Activated CD8-positive, alpha-beta T cell treated with anti-CD3 and anti-CD28 coated beads for 36 hours (primary cell): Measurements from ENCODE around the gene ACTG1. TPM values are rescaled to one million over a fixed set of nuclear protein-coding genes. Genes with fewer than 3 reads are reported as not detected.
A peak's percentile ranks its signal among the peaks of the same experiment; 100 is the strongest.

Experiments used
- ATAC-seq: fragments of 200-7000 bp; cut with Tn5 transposase; one replicate; pipeline ENCODE4 v1.10.0; 2021; ENCODE audit warnings: mild to moderate bottlenecking, moderate library complexity
- CTCF ChIA-PET: fragments of 350-600 bp; sonication (Branson Sonifier 250); formaldehyde crosslinking; loops from one replicate; lab custom pipeline; 2021; ENCODE audit warnings: antibody characterized with exemption; lab: Charles Lee
- POLR2A ChIA-PET: fragments of 350-600 bp; sonication (Branson Sonifier 250); formaldehyde crosslinking; loops from one replicate; lab custom pipeline; 2021; ENCODE audit warnings: antibody characterized with exemption; lab: Charles Lee
- DNase-seq: peaks from one replicate; pipeline ENCODE4 v3.0.0-alpha.2; 2020
- H3K27ac Mint-ChIP-seq: one replicate; pipeline ENCODE4 v1.8.0; 2021; ENCODE audit warnings: mild to moderate bottlenecking, mixed read lengths
- H3K27me3 Mint-ChIP-seq: one replicate; pipeline ENCODE4 v1.8.0; 2021; ENCODE audit warnings: mixed read lengths
- H3K36me3 Mint-ChIP-seq: one replicate; pipeline ENCODE4 v1.8.0; 2021; ENCODE audit warnings: low read depth, mixed read lengths
- H3K4me1 Mint-ChIP-seq: one replicate; pipeline ENCODE4 v1.8.0; 2021; ENCODE audit warnings: low read depth, mixed read lengths
- H3K4me3 Mint-ChIP-seq: one replicate; pipeline ENCODE4 v1.8.0; 2021; ENCODE audit warnings: mild to moderate bottlenecking, moderate library complexity, mixed read lengths
- H3K9me3 Mint-ChIP-seq: one replicate; pipeline ENCODE4 v1.8.0; 2021; ENCODE audit warnings: mixed read lengths
- CTCF ChIP-seq: fragments of 200-600 bp; IDR thresholded peaks from one replicate; pipeline ENCODE4 v1.8.0; 2022; ENCODE audit warnings: antibody characterized with exemption, mild to moderate bottlenecking
- intact Hi-C: fragments of 100-400 bp; cut with micrococcal nuclease; formaldehyde crosslinking; loops from one replicate; pipeline ENCODE4 v1.10.0; 2022
- total RNA-seq, 2 experiments: library from RNA; stranded (reverse); gene quantifications; one replicate each; pipeline ENCODE4 v1.2.3, GENCODE V29; 2021

The ACTG1 gene
- total RNA-seq, 2 experiments from 2014 or later: 4,606 to 4,756 TPM

DNA sequence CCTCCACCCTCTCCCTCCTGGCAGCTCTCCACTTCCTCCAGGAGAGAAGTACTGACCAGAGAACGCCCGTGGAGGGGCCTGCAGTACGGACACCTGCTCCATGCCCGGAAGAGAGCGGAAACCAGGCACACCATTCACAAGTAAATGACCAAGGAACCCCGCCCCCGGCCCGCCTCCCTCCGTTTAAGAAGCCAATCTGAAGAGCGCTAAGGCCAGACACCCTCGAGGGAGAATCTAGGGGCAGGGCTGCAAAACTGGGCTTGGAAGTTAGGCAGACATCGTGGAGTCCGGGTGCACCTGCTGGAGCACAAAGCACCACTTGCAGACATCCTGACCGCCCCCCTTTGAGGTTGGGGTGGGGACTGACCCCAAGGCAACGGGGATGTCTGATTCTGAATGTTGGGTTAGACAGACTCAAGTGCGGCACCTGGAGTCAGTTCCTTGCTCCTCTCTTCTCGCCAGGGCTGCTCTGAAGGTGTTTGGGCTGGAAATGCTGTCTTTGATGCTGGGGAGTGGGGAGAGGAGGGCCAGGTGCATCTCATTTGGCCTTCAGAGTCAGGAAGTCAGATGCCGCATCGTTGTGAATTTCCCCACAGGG is 40.5 kb upstream of the ACTG1 start:
- Mint-ChIP-seq H3K9me3 (no peaks in the 10 kb centered on the region), H3K4me3 (peak overlapping the region; percentile 92), H3K36me3 (peaks cover 16% of the 10 kb centered on the region), H3K27ac (peak overlapping the region; percentile 92), H3K4me1 (peaks cover 38% of the 10 kb centered on the region), H3K27me3 (no peaks in the 10 kb centered on the region)
- ChIA-PET POLR2A (interaction anchor here (0.6 to 4.1 kb wide), 23 partner anchors 8 to 314 kb away, joined by 3 to 22 read pairs (median 4); partner anchors contain the start of genes ARL16, HGS, NDUFAF8 and TEPSIN), CTCF (interaction anchor here (0.7 to 2.5 kb wide), 5 partner anchors 16 to 100 kb away, joined by 3 to 8 read pairs (median 4); no protein-coding TSS in a partner anchor)
- DNase-seq (peak; percentile 97), ATAC-seq (peak; percentile 74)
- intact Hi-C loops: no loop called here
- no peak for TF ChIP-seq CTCF

GRCh38 chr17:81552244-81553017 is 39.8 kb upstream of the ACTG1 start, which contains the start of gene FAAP100:
Gene FAAP100 (minus strand): TSS chr17:81552353. CDS start chr17:81552330, 23 bp downstream.
- DNase-seq: peak; percentile 84
- peaks cover 38% of the 10 kb centered on the region for H3K4me1 Mint-ChIP-seq
- H3K27ac Mint-ChIP-seq: peak within 1 kb of the TSS; percentile 92
- H3K4me3 Mint-ChIP-seq: peak within 1 kb of the TSS; percentile 92
- peak; percentile 64 for ATAC-seq
- CTCF ChIA-PET: interaction anchor here (0.7 to 2.5 kb wide), 8 partner anchors 14 to 256 kb away, joined by 3 to 8 read pairs (median 3); no protein-coding TSS in a partner anchor
- H3K36me3 Mint-ChIP-seq: peaks cover 14% of the 10 kb centered on the region
- no peaks in the 10 kb centered on the region for H3K27me3 Mint-ChIP-seq
- TF ChIP-seq CTCF: no peak
- POLR2A ChIA-PET: interaction anchor here (0.6 to 4.1 kb wide), 30 partner anchors 9 to 314 kb away, joined by 3 to 22 read pairs (median 4); partner anchors contain the start of genes ARL16, HGS, NDUFAF8 and TEPSIN
- no peaks in the 10 kb centered on the region for H3K9me3 Mint-ChIP-seq
- intact Hi-C loops: no loop called here

- intact Hi-C loops: no loop called here
- H3K27me3 Mint-ChIP-seq: no peaks in the 10 kb centered on the region
- H3K4me3 Mint-ChIP-seq: peak overlapping the region; percentile 87
- no peak for TF ChIP-seq CTCF
- peaks cover 38% of the 10 kb centered on the region for H3K4me1 Mint-ChIP-seq
- no peaks in the 10 kb centered on the region for H3K9me3 Mint-ChIP-seq
- ChIA-PET CTCF (interaction anchor here (1.0 to 2.5 kb wide), 5 partner anchors 15 to 110 kb away, joined by 3 to 8 read pairs (median 4); no protein-coding TSS in a partner anchor), POLR2A (interaction anchor here (0.6 to 4.1 kb wide), 23 partner anchors 9 to 341 kb away, joined by 3 to 22 read pairs (median 4); partner anchors contain the start of genes ARL16 and HGS)
- peaks cover 14% of the 10 kb centered on the region for H3K36me3 Mint-ChIP-seq
- H3K27ac Mint-ChIP-seq: peak overlapping the region; percentile 73
- DNase-seq (peak; percentile 23), ATAC-seq (no peak)
Measured at GRCh38 chr17:81551458-81552243, 39.1 kb upstream of the ACTG1 start.

GRCh38 chr17:81550830-81551457 is 38.3 kb upstream of the ACTG1 start:
- no peak for DNase-seq
- intact Hi-C loops: no loop called here
- Mint-ChIP-seq H3K4me3 (peak overlapping the region; percentile 87), H3K36me3 (peaks cover 19% of the 10 kb centered on the region), H3K9me3 (no peaks in the 10 kb centered on the region), H3K27me3 (no peaks in the 10 kb centered on the region), H3K4me1 (peaks cover 35% of the 10 kb centered on the region), H3K27ac (peak overlapping the region; percentile 73)
- ATAC-seq: no peak
- ChIA-PET CTCF (interaction anchor here (2.5 kb wide), 1 partner anchor 67 kb away, joined by 8 read pairs; no protein-coding TSS in a partner anchor), POLR2A (interaction anchor here (0.9 to 4.1 kb wide), 6 partner anchors 8 to 36 kb away, joined by 3 to 22 read pairs (median 7); no protein-coding TSS in a partner anchor)
- TF ChIP-seq CTCF: no peak
